Activated T-helper 9 cell treated with anti-CD3 and anti-CD28 coated beads, Interleukin-2, amount 50 U/mL, for 16 hours (primary cell): ENCODE measurements around the gene LMBR1.
A peak's percentile ranks its signal among the peaks of the same experiment; 100 is the strongest.
"Not testable (repeated sequence)": the region's sequence is repeated elsewhere in the genome, so short reads cannot be mapped to it uniquely, and the experiment has no call there.

Experiments
- DNase-seq: peaks from one replicate; pipeline ENCODE4 v3.0.0-alpha.2; 2020; ENCODE audit warnings: low read depth

The LMBR1 gene

DNA sequence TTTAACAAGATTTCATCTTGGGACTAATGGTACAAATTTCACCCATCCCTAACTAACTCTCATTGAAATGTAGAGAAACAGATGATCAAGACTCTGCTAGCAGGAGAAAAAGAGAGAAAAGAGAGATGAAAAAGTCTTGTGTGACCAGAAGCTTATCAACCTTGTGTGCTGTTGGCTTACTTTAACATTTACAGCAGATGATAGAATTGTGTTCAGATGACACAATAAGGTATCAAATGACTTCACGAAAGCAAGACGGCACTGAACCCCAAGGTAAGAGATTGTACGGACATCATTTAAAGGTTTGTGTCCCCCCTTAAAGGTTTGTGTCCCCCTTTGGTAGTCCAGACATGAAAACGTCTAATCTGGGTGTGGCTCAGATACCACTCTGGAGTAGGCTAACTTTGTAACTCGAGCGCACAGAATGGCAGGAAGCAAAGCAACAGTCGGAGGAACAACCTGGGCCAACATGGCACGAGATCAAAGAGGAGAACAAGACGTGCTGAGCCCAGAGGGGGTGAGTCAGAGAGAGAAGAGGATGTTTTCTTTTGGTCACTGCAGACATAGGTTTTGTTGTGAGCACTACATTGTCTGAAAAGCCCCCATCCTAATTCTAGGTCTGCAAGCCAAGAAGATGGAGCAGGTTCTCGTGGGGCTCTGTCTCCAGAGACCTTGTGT lies 10.4 kb upstream of the LMBR1 start:
- no peak for DNase-seq

DNA sequence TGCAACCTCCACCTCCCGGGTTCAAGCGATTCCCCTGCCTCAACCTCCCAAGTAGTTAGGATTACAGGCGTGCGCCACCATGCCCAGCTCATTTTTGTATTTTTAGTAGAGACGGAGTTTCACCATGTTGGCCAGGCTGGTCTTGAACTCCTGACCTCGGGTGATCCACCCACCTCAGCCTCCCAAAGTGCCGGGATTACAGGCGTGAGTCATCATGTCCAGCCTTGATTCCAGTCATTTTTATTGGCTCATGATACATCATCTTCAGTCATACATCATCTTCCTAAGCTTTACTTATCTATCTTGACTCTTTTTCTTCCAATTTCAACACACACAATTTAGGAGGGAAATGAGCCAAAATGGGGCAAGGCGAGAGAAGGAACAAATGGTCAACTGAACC lies 7.1 kb upstream of the LMBR1 start:
- not testable (repeated sequence) for DNase-seq

DNA sequence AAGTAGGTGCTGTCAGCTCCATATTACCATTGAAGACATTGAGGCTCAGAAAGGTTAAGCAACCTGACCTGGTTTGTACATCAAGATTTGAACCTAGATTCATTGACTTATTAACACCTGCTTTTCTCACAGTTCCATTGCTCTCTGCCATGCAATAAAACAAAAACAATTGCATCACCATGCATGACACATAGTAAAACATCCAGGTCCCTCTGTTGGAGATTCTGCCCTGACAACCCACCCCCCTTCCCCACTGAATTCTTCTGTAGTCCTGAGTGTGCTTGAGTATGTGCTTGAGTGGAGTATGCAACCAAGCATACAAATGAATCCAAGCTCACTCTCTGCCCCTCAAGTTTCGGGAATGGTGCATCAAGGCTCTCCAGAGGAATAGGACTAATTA lies 6.0 kb upstream of the LMBR1 start:
- DNase-seq = no peak

DNA sequence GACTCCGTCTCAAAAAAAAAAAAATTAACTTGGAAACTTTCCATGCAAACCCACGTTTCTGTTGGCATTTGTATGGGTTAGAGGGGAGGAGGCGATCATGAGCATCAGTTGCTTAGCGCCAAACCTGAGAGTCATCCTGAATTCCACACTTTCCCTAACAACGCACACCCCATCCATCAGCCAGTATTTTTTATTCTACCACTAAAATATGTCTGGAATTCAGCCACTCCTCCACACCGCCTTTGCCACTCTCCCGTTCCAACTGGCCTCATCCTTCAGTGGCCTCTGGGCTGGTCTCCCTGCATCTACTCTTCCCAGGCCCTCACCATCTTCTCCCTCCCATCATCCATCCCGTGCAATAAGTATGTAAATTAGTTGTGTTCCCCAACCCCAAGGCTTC lies 4.7 kb upstream of the LMBR1 start:
- DNase-seq = no peak

DNA sequence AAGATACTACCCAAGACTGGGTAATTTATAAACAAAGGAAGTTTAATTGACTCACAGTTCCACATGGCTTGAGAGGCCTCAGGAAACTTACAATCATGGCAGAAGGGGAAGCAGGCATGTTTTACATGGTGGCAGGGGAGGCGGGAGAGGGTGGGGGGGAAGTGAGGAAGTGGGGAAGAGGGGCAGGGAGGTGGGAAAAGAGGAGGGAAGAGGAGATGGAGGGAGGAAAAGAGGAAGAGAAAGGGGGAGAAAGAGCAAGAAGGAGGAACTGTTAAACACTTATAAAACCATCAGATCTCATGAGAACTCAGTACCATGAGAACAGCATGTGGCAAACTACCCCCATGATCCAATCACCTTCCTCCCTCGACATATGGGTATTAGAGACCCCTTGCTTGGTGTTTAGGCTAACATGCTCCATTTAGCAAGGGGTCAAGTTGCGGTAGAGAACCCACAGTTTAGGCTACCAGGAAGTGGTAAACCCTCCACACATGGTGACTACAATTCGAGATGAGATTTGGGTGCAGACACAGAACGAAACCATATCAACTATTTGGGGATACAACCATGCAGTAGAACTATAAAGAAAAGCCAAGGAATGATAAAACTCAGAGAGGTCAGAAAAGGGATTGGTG lies 3.5 kb upstream of the LMBR1 start:
- DNase-seq = no peak

DNA sequence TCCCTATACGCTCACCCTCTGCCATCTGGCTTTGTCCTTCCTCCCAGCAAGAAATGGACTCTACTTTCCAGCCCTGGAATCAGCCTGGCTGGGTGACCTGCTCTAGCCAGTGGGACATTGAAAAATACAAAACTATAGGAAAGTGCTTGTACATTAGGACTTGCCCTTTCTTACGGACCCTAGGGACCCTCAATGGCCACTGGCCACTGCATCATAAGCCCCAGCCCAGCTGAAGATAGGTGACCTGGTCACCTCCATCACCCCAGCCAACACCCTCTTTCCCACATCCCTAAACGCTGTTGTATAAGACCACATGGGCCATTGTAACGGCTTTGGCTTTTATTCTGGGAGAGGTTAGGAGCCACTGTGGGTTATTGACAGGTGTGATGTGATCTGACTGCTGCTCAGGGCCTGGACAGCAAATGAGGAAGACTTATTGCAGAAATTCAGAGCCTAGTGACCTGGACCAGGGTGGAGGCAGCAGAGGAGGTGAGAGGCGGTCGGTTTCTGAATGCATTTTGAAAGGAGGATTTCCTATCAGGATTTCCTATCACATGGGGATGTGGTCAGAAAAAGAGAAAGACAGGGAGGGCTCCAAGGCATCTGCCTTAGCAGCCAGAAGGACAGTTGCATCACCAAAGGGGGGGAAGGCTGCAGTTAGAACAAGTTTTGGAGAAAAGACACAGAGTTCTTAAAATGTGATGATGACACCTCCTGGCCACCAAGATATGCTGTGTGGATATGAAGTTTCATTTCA lies 2.2 kb upstream of the LMBR1 start:
- no peak for DNase-seq

DNA sequence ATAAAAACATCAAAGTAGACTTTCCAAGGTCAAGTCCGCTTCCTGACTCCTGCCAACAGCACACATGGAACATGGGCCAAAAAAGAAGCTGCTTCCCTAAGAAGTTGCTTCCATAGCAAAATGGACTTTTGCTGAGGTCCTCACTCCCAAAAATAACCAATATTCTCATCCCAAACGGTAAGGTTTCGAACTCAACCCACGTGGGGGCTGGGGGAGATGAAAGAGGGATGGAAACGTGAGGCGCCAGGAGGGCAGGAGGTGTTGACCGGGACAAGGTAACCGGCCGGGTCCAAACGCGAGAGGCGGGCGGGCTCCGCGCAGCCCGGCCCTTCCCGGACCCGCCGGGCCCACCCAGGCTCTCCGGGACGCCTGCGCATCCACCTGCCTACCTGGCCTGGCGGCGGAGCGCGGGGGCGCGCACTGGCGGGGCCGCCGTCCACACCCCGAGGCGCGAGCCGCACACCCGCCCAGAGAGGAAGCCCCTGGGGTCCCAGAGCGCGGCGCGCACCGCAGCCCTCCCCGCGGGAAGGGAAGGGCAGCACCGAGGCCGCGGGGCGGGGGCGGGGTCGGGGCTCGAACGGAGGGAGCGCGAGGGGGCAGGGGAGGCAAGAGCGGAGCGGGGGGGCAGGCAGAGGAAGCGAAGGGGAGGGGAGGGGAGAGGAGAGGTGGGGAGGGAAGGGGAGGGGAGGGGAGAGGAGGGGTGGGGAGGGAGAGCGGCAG lies 742 bp downstream of the LMBR1 start:
- peak; percentile 46 for DNase-seq

DNA sequence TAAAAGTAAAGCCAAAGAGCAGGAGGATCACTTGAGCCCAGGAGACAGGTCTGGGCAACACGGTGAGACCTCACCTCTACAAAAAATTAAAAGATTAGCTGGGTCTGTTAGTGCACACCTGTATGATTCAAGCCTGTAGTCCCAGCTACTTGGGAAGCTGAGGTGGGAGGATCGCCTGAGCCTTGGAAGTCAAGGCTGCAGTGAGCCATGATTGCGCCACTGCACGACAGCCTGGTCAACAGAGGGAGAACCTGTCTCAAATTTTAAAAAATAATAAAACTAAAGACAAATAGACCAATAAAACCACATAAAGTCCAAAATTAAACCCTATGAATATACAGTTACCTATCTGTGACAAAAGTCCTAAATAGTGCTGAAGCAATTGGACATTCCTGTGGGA lies 3.2 kb downstream of the LMBR1 start:
- DNase-seq = no peak

DNA sequence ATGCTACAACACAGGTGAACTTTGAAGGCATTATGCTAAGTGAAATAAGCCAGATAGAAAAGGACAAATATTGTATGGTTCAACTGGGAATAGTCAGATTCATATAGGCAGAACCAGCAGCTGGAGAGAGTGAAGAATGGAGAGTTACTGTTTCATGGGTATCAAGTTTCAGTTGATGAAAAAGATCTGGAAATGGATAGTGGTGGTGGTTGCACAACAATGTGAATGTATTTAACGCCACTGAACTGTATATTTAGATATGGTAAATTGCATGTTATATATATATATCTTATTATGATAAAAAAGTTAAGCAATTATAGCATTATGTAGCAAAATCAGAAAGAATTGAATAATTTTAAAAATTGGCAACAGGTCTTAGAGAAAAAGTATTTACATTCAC lies 3.9 kb downstream of the LMBR1 start:
- no peak for DNase-seq

DNA sequence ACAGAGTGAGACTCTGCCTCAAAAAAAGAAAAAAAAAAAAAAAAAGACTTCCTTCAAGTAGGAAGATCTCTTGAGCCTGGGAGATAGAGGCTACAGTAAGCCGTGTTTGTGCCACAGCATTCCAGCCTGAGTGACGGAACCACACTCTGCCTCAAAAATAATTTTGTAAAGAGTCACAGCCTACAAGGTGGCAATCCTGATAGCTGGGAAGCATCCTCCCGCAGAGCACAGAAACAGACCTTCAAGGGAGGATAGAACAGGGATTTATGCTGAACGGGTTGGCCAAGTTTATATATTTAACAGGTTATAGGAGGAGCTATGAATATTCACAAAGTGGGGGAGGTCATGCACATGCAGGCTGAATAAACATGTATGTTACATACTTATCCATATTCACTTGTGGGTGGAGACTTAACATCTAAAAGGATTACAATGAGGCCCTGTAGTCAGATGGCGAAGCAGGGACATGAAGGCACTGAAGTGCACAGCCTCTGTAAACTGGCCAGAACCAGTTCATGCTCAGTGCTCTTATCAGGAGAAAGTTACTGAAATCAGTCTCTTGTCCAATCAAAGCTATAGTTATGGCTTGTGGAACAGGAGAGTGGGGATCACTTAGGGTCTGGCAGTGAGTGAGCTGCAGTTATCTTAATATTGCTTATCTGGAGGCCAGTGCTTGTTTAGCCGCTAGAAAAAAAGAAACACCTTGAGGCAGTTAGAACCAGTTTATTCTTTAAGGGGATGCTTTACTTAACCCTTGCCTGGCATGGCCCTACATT lies 6.8 kb downstream of the LMBR1 start:
- no peak for DNase-seq

DNA sequence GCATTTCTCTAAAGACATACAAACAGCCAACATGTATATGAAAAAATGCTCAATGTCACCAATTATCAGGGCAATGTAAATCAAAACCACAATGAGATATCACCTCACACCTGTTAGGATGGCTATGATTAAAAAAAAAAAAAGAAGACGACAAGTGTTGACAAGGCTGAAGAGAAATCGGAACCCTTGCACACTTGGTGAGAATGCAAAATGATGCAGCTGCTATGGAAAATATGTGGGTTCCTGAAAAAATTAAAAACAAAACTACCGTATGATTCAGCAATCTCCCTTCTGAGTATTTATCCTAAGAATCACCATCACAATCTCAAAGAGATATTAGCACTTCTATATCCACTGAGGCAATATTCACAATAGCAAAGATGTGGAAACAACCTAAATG lies 11.3 kb downstream of the LMBR1 start:
- DNase-seq = no peak

DNA sequence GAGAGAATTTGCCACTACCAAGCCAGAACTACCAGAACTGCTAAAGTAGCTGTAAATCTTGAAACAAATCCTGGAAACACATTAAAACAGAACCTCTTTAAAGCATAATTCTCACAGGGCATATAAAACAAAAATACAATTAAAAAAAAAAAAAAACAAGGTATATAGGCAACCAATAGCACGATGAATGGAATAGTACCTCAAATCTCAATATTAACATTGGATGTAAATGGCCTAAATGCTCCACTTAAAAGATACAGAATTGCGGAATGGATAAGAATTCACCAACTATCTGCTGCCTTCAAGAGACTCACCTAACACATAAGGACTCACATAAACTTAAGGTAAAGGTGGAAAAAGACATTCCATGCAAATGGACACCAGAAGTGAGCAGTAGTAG lies 17.2 kb downstream of the LMBR1 start:
- DNase-seq = no peak

DNA sequence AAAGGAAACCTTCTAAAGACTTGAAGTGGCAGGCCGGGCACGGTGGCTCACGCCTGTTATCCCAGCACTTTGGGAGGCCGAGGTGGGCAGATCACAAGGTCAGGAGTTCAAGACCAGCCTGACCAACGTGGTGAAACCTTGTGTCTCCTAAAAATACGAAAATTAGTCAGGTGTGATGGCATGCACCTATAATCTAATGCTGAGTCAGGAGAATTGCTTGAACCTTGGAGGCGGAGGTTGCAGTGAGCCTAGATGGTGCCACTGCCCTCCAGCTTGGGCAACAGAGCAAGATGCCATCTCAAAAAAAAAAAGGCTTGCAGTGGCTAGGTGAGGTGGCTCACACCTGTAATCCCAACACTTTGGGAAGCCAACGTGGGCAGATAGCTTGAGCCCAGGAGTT lies 24.6 kb downstream of the LMBR1 start:
- not testable (repeated sequence) for DNase-seq

DNA sequence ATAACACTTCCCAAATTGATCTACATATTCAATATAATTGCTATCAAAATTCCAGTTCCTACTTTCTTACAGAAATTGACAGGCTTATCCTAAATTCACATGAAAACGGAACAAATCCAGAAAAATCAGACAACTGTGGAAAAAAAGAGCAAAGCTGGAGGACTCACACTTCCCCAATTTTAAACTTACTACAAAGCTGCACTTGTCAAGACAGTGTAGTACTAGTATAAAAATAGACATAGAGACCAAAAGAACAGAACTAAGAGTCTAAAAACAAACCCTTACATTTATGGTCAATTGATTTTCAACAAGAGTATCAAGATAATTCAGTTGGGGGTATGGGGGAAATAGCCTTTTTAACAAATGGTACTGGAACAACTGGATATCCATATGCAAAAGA lies 27.5 kb downstream of the LMBR1 start:
- DNase-seq = no peak

DNA sequence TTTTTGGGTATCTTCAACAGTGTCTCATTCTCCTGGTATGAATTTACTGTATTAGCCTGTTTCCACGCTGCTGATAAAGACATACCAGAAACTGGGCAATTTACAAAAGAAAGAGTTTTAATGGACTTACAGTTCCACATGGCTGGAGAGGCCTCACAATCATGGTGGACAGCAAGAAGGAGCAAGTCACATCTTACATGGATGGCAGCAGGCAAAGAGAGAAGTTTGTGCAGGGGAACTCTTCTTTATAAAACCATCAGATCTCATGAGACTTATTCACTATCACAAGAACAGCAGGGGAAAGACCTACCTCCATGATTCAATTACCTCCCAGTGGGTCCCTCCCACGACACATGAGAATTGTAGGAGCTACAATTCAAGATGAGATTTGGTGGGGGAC lies 31.0 kb downstream of the LMBR1 start:
- not testable (repeated sequence) for DNase-seq

DNA sequence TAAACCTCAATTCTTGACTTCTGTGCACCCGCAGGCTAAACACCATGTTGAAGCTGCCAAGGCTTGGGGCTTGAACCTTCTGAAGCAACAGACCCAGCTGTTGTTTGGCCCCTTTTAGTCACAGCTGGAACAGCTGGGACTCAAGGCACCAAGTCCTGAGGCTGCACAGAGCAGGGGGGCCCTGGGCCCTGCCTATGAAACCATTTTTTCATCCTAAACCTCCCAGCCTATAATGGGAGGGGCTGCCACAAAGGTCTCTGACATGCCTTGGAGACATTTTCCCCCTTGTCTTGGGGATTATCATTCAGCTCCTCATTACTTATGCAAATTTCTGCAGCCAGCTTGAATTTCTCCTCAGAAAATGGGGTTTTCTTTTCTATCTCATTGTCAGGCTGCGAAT lies 31.8 kb downstream of the LMBR1 start:
- no peak for DNase-seq

DNA sequence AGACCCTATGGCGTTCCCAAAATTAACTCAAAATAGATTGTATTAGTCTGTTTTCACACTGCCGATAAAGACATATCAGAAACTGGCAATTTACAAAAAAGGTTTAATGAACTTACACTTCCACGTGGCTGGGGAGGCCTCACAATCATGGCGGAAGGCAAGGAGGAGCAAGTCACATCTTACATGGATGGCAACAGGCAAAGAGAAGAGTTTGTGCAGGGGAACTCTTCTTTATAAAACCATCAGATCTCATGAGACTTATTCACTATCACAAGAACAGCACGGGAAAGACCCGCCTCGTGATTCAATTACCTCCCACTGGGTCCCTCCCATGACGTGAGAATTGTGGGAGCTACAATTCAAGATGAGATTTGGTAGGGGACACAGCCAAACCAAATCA lies 32.9 kb downstream of the LMBR1 start:
- DNase-seq = not testable (repeated sequence)

DNA sequence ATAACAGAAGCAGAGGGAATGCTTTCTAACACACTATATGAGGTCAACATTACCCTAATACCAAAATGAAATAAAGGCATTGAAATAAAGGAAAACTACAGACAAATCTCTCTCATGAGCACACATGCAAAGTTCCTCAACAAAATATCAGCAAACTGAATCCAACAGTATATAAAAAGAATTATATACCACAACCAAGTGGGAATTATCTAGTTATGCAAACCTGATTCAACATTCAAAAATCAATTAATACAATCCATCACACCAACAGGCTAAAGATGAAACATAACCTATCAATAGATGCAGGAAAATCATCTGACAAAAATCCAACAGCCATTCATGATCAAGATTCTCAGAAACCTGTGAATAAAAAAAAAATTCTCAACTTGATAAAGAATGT lies 34.5 kb downstream of the LMBR1 start:
- DNase-seq = no peak

DNA sequence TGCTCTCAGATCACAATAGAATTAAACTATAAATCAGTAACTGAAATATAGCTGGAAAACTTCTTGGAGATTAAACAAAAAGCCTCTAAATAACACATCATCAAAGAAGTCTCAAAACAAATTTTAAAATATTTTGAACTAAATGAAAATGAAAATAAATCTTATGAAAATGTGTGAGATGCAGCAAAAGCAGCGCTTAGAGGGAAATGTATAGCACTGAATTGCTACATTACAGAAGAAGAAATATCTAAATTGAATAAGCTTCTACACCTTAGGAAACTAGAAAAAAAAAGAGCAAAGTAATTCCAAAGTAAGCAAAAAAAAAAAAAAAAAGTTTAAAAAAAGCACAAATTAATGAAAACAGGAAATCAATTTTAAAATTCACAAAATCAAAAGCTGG lies 35.2 kb downstream of the LMBR1 start:
- no peak for DNase-seq

DNA sequence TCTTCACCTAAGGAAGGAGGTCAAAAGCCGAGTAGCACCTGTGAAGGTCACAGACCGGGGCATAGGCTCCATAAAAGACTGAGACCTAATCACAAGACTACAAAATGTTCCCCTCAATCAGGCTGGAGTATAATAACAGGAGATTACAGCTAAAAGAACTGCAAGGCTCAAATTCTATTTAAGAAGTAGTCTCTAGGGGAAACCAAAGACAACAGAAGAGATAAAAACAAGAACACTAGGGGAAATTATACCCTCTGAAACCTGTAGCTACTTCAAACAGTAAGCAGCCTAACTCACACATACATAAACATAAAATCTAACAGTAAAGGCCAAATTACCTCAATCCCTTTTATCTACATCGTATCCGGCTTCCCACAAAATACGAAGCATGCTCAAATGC lies 38.3 kb downstream of the LMBR1 start:
- no peak for DNase-seq

DNA sequence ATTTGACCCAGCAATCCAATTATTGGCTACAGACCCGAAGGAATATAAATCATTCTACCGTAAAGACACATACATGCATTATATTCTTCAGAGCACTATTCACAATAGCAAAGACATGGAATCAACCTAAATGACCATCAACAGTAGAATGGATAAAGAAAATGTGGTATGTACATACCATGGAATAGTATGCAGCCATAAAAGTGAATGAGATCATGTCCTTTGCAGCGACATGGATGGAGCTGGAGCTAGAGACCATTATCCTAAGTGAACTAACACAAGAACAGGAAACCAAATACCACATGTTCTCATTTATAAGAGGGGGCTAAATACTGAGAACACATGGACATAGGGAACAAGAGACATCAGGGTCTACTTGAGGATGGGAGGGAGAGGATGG lies 44.0 kb downstream of the LMBR1 start:
- DNase-seq = no peak
